ENCODE results near the gene EIF4A3. TPM values are rescaled to one million over a fixed set of nuclear protein-coding genes. Genes with fewer than 3 reads are reported as not detected.

Gene EIF4A3
- polyA plus RNA-seq, 1 of the 3 experiments (the other 2 are of a cell fraction), result 335 TPM

DNA sequence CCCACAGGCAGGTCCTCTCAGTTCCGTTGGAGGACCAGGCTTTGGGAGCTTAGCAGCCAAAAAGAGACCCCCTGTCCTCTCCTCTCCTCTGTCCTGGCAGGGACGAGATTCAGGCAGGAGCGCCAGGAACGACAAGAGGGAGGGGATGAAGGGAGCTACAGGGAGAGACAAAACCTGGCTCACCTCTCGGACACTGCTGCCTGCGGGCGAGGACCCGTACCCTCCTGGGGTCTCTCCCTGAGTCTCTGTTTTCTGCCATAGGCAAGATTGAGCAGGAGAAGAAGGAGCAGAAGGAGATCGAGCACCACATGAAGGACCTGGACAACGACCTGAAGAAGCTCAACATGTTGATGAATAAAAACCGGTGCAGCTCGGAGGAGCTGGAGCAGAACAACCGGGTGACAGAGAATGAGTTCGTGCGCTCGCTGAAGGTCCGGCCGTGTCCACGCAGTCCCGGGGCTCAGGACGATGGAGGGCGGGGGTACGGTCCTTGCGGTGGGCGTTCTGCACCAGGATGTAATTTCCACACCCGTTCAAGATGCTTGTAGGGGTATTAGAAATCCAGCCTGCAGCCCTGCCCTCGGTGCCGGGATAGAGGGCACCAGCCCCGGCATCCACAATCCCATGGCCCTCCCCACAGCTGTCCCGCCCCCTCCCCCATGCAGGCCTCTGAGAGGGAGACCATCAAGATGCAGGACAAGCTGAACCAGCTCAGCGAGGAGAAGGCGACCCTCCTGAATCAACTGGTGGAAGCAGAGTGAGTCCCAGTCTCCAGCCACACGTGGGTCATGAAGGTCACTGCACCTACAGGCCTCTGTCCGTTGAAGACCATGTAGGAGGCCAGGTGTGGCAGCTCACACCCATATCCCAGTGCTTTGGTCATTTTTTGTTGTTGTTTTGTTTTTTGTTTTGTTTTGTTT is 59.3 kb downstream of the EIF4A3 start:
- H3K9ac ChIP-seq, result no peak overlapping the region
- no peak overlapping the region for H2AFZ ChIP-seq (ENCODE audit: low read depth)
- no peaks in the 10 kb centered on the region for H4K20me1 ChIP-seq (ENCODE audit: insufficient read depth)
- peak; percentile 26 for DNase-seq
- no peaks in the 10 kb centered on the region for H3K79me2 ChIP-seq (ENCODE audit: insufficient read depth)
- POLR2A ChIA-PET, result interaction anchor here (0.6 kb wide), 1 partner anchor 60 kb away, joined by 4 read pairs; no protein-coding TSS in a partner anchor
- 81% methylated on average over 34 of the region's 34 CpGs for WGBS (ENCODE audit: low lambda C conversion rate)
- no peaks in the 10 kb centered on the region for H3K9me2 ChIP-seq
- H3K4me1 ChIP-seq (ENCODE audit: control insufficient read depth in 1 of 2, insufficient read depth in 2 of 2, low read depth in 1 of 2, low read length in 1 of 2), result peaks cover 0 to 6% of the 10 kb centered on the region in 2 experiments; a peak in 1 of 4 replicates
- CTCF ChIA-PET, result interaction anchor here (0.6 to 3.1 kb wide), 6 partner anchors 12 to 487 kb away, joined by 3 to 27 read pairs (median 3); partner anchors contain the start of gene GAA
- H3K4me2 ChIP-seq, result no peak overlapping the region
- no peak overlapping the region for H3K27ac ChIP-seq (ENCODE audit: low read depth in 2 of 2, low read length in 1 of 2)
- no peaks in the 10 kb centered on the region for H3K9me3 ChIP-seq
- H3K4me3 ChIP-seq (ENCODE audit: low read depth in 2 of 2, low read length in 1 of 2), result no peak overlapping the region
- no peaks in the 10 kb centered on the region for H3F3A ChIP-seq (replicated peaks; ENCODE audit: insufficient read depth)
- TF ChIP-seq FOXJ3 (CRISPR knock-in tag; IDR thresholded peaks at IDR 0.05) (no peak), TAF1 (IDR thresholded peaks at IDR 0.05; ENCODE audit: borderline replicate concordance, low read depth, low read length) (no peak)
- TF ChIP-seq, protein P1, sequence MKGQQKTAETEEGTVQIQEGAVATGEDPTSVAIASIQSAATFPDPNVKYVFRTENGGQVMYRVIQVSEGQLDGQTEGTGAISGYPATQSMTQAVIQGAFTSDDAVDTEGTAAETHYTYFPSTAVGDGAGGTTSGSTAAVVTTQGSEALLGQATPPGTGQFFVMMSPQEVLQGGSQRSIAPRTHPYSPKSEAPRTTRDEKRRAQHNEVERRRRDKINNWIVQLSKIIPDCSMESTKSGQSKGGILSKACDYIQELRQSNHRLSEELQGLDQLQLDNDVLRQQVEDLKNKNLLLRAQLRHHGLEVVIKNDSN (IDR thresholded peaks at IDR 0.05; ENCODE audit: borderline replicate concordance, low read depth), result no peak
- H3K36me3 ChIP-seq (replicated peaks in 1 of 2; ENCODE audit: control insufficient read depth in 1 of 2, insufficient read depth in 2 of 2, low read length in 1 of 2), result no peaks in the 10 kb centered on the region
- no peaks in the 10 kb centered on the region for H3K27me3 ChIP-seq (ENCODE audit: insufficient read depth)

DNA sequence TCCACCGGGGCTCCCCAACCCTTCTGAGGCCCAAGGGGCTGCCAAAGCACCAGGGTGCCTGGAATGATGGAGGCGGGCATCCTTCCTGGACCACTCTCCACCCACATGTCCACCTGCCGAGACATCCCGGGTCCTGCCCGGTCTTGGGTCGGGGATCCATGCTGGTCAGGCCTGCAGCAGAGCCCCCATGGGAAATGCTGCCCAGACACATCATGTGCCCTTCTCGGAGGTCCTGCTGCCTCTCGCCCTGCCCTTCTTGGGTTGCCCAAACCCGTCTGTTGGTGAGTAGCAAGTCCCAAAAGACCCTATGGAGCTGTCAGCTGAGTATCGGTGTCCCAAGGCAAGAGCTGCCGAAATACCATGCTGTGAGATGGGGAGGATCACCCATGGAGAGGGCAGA is 60.3 kb downstream of the EIF4A3 start:
- Histone ChIP-seq H3K79me2 (ENCODE audit: insufficient read depth) (no peaks in the 10 kb centered on the region), H2AFZ (ENCODE audit: low read depth) (no peak overlapping the region), H4K20me1 (ENCODE audit: insufficient read depth) (no peaks in the 10 kb centered on the region), H3K4me1 (ENCODE audit: control insufficient read depth in 1 of 2, insufficient read depth in 2 of 2, low read depth in 1 of 2, low read length in 1 of 2) (peaks cover 0 to 8% of the 10 kb centered on the region in 2 experiments; a peak in 1 of 4 replicates), H3K27ac (ENCODE audit: low read depth in 2 of 2, low read length in 1 of 2) (no peak overlapping the region), H3K27me3 (ENCODE audit: insufficient read depth) (no peaks in the 10 kb centered on the region), H3K4me2 (no peak overlapping the region), H3K36me3 (replicated peaks in 1 of 2; ENCODE audit: control insufficient read depth in 1 of 2, insufficient read depth in 2 of 2, low read length in 1 of 2) (no peaks in the 10 kb centered on the region), H3K9me3 (no peaks in the 10 kb centered on the region), H3K9me2 (no peaks in the 10 kb centered on the region), H3K4me3 (ENCODE audit: low read depth in 2 of 2, low read length in 1 of 2) (no peak overlapping the region), H3F3A (replicated peaks; ENCODE audit: insufficient read depth) (no peaks in the 10 kb centered on the region), H3K9ac (no peak overlapping the region)
- ChIA-PET POLR2A (interaction anchor here (0.6 kb wide), 1 partner anchor 59 kb away, joined by 4 read pairs; no protein-coding TSS in a partner anchor), CTCF (interaction anchor here (1.6 to 3.1 kb wide), 3 partner anchors 15 to 81 kb away, joined by 4 to 27 read pairs (median 14); partner anchors contain the start of gene GAA)
- TF ChIP-seq, protein P2, sequence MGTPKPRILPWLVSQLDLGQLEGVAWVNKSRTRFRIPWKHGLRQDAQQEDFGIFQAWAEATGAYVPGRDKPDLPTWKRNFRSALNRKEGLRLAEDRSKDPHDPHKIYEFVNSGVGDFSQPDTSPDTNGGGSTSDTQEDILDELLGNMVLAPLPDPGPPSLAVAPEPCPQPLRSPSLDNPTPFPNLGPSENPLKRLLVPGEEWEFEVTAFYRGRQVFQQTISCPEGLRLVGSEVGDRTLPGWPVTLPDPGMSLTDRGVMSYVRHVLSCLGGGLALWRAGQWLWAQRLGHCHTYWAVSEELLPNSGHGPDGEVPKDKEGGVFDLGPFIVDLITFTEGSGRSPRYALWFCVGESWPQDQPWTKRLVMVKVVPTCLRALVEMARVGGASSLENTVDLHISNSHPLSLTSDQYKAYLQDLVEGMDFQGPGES (IDR thresholded peaks at IDR 0.05; ENCODE audit: low read depth, low read length), result no peak
- TF ChIP-seq SIN3A (IDR thresholded peaks at IDR 0.05; ENCODE audit: borderline replicate concordance, low read depth, low read length), result no peak
- no peak for TF ChIP-seq POLR2AphosphoS5 (IDR thresholded peaks at IDR 0.05; ENCODE audit: low read depth, low read length)
- TF ChIP-seq TAF1 (IDR thresholded peaks at IDR 0.05; ENCODE audit: borderline replicate concordance, low read depth, low read length), result no peak
- no peak for TF ChIP-seq RFX5 (IDR thresholded peaks at IDR 0.05; ENCODE audit: low read length)
- no peak for TF ChIP-seq FOSL2 (IDR thresholded peaks at IDR 0.05; ENCODE audit: borderline replicate concordance, low read depth)
- TF ChIP-seq, protein P3, sequence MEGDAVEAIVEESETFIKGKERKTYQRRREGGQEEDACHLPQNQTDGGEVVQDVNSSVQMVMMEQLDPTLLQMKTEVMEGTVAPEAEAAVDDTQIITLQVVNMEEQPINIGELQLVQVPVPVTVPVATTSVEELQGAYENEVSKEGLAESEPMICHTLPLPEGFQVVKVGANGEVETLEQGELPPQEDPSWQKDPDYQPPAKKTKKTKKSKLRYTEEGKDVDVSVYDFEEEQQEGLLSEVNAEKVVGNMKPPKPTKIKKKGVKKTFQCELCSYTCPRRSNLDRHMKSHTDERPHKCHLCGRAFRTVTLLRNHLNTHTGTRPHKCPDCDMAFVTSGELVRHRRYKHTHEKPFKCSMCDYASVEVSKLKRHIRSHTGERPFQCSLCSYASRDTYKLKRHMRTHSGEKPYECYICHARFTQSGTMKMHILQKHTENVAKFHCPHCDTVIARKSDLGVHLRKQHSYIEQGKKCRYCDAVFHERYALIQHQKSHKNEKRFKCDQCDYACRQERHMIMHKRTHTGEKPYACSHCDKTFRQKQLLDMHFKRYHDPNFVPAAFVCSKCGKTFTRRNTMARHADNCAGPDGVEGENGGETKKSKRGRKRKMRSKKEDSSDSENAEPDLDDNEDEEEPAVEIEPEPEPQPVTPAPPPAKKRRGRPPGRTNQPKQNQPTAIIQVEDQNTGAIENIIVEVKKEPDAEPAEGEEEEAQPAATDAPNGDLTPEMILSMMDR (IDR thresholded peaks at IDR 0.05), result no peak
- no peak for TF ChIP-seq CHD2 (IDR thresholded peaks at IDR 0.05; ENCODE audit: low read length, partially characterized antibody)
- no peak for TF ChIP-seq MEF2A (IDR thresholded peaks at IDR 0.05; ENCODE audit: borderline replicate concordance, low read depth)
- no peak for TF ChIP-seq RAD21 (IDR thresholded peaks at IDR 0.05; ENCODE audit: low read length)
- TF ChIP-seq SMC3 (IDR thresholded peaks at IDR 0.05; ENCODE audit: low read depth, low read length), result no peak
- TF ChIP-seq TEAD4 (IDR thresholded peaks at IDR 0.05; ENCODE audit: borderline replicate concordance, insufficient read depth), result no peak
- TF ChIP-seq, protein P4, sequence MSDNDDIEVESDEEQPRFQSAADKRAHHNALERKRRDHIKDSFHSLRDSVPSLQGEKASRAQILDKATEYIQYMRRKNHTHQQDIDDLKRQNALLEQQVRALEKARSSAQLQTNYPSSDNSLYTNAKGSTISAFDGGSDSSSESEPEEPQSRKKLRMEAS (IDR thresholded peaks at IDR 0.05; ENCODE audit: low read depth), result no peak
- no peak for TF ChIP-seq EP300 (IDR thresholded peaks at IDR 0.05; ENCODE audit: borderline replicate concordance in 1 of 2, low read depth in 1 of 2, low read length in 1 of 2)
- 80% methylated on average over 11 of the region's 11 CpGs for WGBS (ENCODE audit: low lambda C conversion rate)
- no peak for DNase-seq
